GM23338 (cell line): ENCODE measurements around the gene ZFHX3. TPM values are rescaled to one million over a fixed set of nuclear protein-coding genes. Genes with fewer than 3 reads are reported as not detected.

ENCODE experiments used
- ATAC-seq: fragments of 200-7000 bp; cut with Tn5 transposase; 3 replicates; pipeline ENCODE4 v1.9.1; 2020
- DNase-seq: peaks from one replicate; pipeline ENCODE4 v3.0.0-alpha.2; 2015; ENCODE audit warnings: low spot score
- H2AFZ ChIP-seq: fragments of 200-600 bp; sonication (generic); 2 replicates; pipeline ENCODE4 v1.8.0; 2016; ENCODE audit warnings: antibody characterized with exemption, mild to moderate bottlenecking, moderate library complexity
- H3F3A ChIP-seq: fragments of 200-600 bp; sonication (generic); replicated peaks from 2 replicates; pipeline ENCODE4 v1.8.0; 2017; ENCODE audit warnings: antibody characterized with exemption, mixed run types, low read depth
- H3K27ac ChIP-seq: fragments of 200-600 bp; sonication (generic); 2 replicates; pipeline ENCODE4 v1.6.1; 2016; ENCODE audit warnings: low read depth
- H3K27me3 ChIP-seq: fragments of 200-600 bp; sonication (generic); 2 replicates; pipeline ENCODE4 v1.8.0; 2016; ENCODE audit warnings: mild to moderate bottlenecking, mixed run types, moderate library complexity; ENCODE audit not compliant: insufficient read depth
- H3K36me3 ChIP-seq: fragments of 200-600 bp; sonication (generic); 2 replicates; pipeline ENCODE4 v1.8.0; 2016; ENCODE audit warnings: mild to moderate bottlenecking; ENCODE audit not compliant: insufficient read depth
- H3K4me1 ChIP-seq: fragments of 200-600 bp; sonication (generic); 2 replicates; pipeline ENCODE4 v1.8.0; 2016; ENCODE audit warnings: mild to moderate bottlenecking, moderate library complexity; ENCODE audit not compliant: insufficient read depth
- H3K4me2 ChIP-seq: fragments of 200-600 bp; sonication (generic); 2 replicates; pipeline ENCODE4 v1.7.1; 2017; ENCODE audit warnings: mixed run types
- H3K4me3 ChIP-seq: fragments of 200-600 bp; sonication (generic); 2 replicates; pipeline ENCODE4 v1.6.1; 2016; ENCODE audit warnings: mixed run types
- H3K79me2 ChIP-seq: fragments of 200-600 bp; sonication (generic); replicated peaks from 2 replicates; pipeline ENCODE4 v1.8.0; 2017; ENCODE audit warnings: mild to moderate bottlenecking; ENCODE audit not compliant: insufficient read depth
- H3K9me2 ChIP-seq: fragments of 200-600 bp; sonication (generic); 2 replicates; pipeline ENCODE4 v1.8.0; 2017; ENCODE audit not compliant: insufficient read depth
- H4K20me1 ChIP-seq: fragments of 200-600 bp; sonication (generic); replicated peaks from 2 replicates; pipeline ENCODE4 v1.8.0; 2017; ENCODE audit warnings: mild to moderate bottlenecking; ENCODE audit not compliant: insufficient read depth
- H3K27ac Mint-ChIP-seq: 2 replicates; pipeline ENCODE4 v1.8.0; 2020; ENCODE audit warnings: inconsistent platforms, mild to moderate bottlenecking, moderate library complexity, mixed read lengths
- H3K27me3 Mint-ChIP-seq: 3 replicates; pipeline ENCODE4 v1.8.0; 2022; ENCODE audit warnings: low read depth, mild to moderate bottlenecking, moderate library complexity, mixed read lengths, inconsistent platforms; ENCODE audit not compliant: insufficient read depth, poor library complexity
- H3K36me3 Mint-ChIP-seq: 3 replicates; pipeline ENCODE4 v1.8.0; 2021; ENCODE audit warnings: low read depth, mild to moderate bottlenecking, inconsistent platforms, moderate library complexity, mixed read lengths
- H3K4me1 Mint-ChIP-seq: 3 replicates; pipeline ENCODE4 v1.8.0; 2020; ENCODE audit warnings: mild to moderate bottlenecking, inconsistent platforms, mixed read lengths
- H3K4me3 Mint-ChIP-seq: 3 replicates; pipeline ENCODE4 v1.8.0; 2021; ENCODE audit warnings: moderate library complexity, mild to moderate bottlenecking, inconsistent platforms, mixed read lengths
- H3K9me3 Mint-ChIP-seq: 3 replicates; pipeline ENCODE4 v1.8.0; 2020; ENCODE audit warnings: moderate library complexity, mild to moderate bottlenecking, inconsistent platforms, mixed read lengths
- CREB1 ChIP-seq: fragments of 250-450 bp; sonication (Bioruptor Pico); IDR thresholded peaks from 2 replicates; pipeline ENCODE4 v1.5.0; 2020; ENCODE audit warnings: low read depth, mild to moderate bottlenecking, moderate library complexity
- EZH2 ChIP-seq: fragments of 200-600 bp; sonication (generic); IDR thresholded peaks from one replicate; pipeline ENCODE4 v1.8.0; 2017; ENCODE audit warnings: antibody characterized with exemption, mild to moderate bottlenecking, low read depth; ENCODE audit not compliant: unreplicated experiment
- EZH2phosphoT487 ChIP-seq: fragments of 200-600 bp; sonication (generic); IDR thresholded peaks from one replicate; pipeline ENCODE4 v1.8.1; 2018; ENCODE audit warnings: antibody characterized with exemption; ENCODE audit not compliant: unreplicated experiment
- JUNB ChIP-seq: IDR thresholded peaks from one replicate; pipeline ENCODE4 v1.6.1; 2016; ENCODE audit warnings: antibody characterized with exemption; ENCODE audit not compliant: unreplicated experiment
- NANOG ChIP-seq: IDR thresholded peaks from 2 replicates; pipeline ENCODE4 v1.6.1; 2016; ENCODE audit warnings: antibody characterized with exemption, borderline replicate concordance
- POLR2AphosphoS5 ChIP-seq: IDR thresholded peaks from 2 replicates; pipeline ENCODE4 v1.6.1; 2016; ENCODE audit warnings: antibody characterized with exemption, low read depth
- STAT1 ChIP-seq: IDR thresholded peaks from one replicate; pipeline ENCODE4 v1.6.1; 2016; ENCODE audit warnings: antibody characterized with exemption; ENCODE audit not compliant: unreplicated experiment
- ZNF114 ChIP-seq: fragments of 250-450 bp; sonication (Bioruptor Pico); IDR thresholded peaks from 2 replicates; pipeline ENCODE4 v1.5.0; 2020; ENCODE audit warnings: mild to moderate bottlenecking, moderate library complexity
- ZNF331 ChIP-seq: fragments of 250-450 bp; sonication (Bioruptor Pico); IDR thresholded peaks from 2 replicates; pipeline ENCODE4 v1.5.0; 2020; ENCODE audit warnings: low read depth, mild to moderate bottlenecking, moderate library complexity
- polyA plus RNA-seq: library from polyadenylated mRNA; unstranded; fragments of >200 nt; fragmentation: Nextera tagmentation; extraction: Ambion mirVana; gene quantifications from 2 replicates; pipeline ENCODE4 v1.2.1, GENCODE V29; 2016
- total RNA-seq: library from RNA; depleted of rRNA; stranded (reverse); fragments of >200 nt; shearing (Covaris generic); gene quantifications from 2 replicates; pipeline ENCODE4 v1.2.3, GENCODE V29; 2014
- TF ChIP-seq, protein P1 (sequence below): fragments of 250-450 bp; sonication (Bioruptor Pico); IDR thresholded peaks from 2 replicates; pipeline ENCODE4 v1.5.0; 2020; ENCODE audit warnings: mild to moderate bottlenecking, moderate library complexity
- TF ChIP-seq, protein P2 (sequence below): IDR thresholded peaks from one replicate; pipeline ENCODE4 v1.6.1; 2018; ENCODE audit warnings: antibody characterized with exemption; ENCODE audit not compliant: unreplicated experiment
- TF ChIP-seq, protein P3 (sequence below), 2 experiments: fragments of 200-600 bp in 1 of 2; sonication (generic) in 1 of 2; conservative IDR thresholded peaks; 2 replicates each; pipeline versions ENCODE4 v1.5.1 to v1.6.1; 2016 to 2017; ENCODE audit warnings: antibody characterized with exemption in 2 of 2, low read depth in 2 of 2, mild to moderate bottlenecking in 2 of 2, moderate library complexity in 1 of 2
- TF ChIP-seq, protein P4 (sequence below): IDR thresholded peaks from 2 replicates; pipeline ENCODE4 v1.6.1; 2016; ENCODE audit warnings: antibody characterized with exemption

ZFHX3 gene
- total and polyA plus RNA-seq, 2 experiments from 2014 or later: 1.0 to 1.5 TPM

DNA sequence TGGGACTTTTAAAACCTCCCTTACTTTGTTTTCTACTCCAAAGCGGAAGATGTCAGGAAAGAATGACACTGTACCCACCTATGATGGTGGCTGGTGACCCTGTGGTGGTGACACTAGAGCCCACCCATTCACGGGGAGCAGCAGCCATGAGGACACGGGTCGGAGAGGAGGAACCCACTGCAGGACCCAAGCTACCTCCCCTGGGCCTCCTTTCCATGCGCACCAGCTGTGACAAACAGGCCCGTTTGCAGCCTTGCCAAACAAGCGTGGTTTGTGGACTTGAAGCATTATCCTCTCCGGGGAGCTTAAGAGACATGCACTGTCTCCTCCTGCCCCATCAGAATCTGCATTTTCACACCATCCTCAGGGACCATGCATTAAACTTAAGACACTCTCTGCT, 85.6 kb downstream of the ZFHX3 start:
- H3K36me3 Mint-ChIP-seq: no peaks in the 10 kb centered on the region
- no peaks in the 10 kb centered on the region for H3K79me2 ChIP-seq
- DNase-seq (no peak), ATAC-seq (no peak)
- H2AFZ ChIP-seq: no peak overlapping the region
- H4K20me1 ChIP-seq: no peaks in the 10 kb centered on the region
- no peak overlapping the region for H3K4me3 ChIP-seq
- no peaks in the 10 kb centered on the region for H3F3A ChIP-seq
- no peak for TF ChIP-seq ZNF114
- no peak for TF ChIP-seq POLR2AphosphoS5
- no peak for TF ChIP-seq EZH2
- no peak for TF ChIP-seq CREB1 (CRISPR knock-in tag)
- TF ChIP-seq, protein P1, sequence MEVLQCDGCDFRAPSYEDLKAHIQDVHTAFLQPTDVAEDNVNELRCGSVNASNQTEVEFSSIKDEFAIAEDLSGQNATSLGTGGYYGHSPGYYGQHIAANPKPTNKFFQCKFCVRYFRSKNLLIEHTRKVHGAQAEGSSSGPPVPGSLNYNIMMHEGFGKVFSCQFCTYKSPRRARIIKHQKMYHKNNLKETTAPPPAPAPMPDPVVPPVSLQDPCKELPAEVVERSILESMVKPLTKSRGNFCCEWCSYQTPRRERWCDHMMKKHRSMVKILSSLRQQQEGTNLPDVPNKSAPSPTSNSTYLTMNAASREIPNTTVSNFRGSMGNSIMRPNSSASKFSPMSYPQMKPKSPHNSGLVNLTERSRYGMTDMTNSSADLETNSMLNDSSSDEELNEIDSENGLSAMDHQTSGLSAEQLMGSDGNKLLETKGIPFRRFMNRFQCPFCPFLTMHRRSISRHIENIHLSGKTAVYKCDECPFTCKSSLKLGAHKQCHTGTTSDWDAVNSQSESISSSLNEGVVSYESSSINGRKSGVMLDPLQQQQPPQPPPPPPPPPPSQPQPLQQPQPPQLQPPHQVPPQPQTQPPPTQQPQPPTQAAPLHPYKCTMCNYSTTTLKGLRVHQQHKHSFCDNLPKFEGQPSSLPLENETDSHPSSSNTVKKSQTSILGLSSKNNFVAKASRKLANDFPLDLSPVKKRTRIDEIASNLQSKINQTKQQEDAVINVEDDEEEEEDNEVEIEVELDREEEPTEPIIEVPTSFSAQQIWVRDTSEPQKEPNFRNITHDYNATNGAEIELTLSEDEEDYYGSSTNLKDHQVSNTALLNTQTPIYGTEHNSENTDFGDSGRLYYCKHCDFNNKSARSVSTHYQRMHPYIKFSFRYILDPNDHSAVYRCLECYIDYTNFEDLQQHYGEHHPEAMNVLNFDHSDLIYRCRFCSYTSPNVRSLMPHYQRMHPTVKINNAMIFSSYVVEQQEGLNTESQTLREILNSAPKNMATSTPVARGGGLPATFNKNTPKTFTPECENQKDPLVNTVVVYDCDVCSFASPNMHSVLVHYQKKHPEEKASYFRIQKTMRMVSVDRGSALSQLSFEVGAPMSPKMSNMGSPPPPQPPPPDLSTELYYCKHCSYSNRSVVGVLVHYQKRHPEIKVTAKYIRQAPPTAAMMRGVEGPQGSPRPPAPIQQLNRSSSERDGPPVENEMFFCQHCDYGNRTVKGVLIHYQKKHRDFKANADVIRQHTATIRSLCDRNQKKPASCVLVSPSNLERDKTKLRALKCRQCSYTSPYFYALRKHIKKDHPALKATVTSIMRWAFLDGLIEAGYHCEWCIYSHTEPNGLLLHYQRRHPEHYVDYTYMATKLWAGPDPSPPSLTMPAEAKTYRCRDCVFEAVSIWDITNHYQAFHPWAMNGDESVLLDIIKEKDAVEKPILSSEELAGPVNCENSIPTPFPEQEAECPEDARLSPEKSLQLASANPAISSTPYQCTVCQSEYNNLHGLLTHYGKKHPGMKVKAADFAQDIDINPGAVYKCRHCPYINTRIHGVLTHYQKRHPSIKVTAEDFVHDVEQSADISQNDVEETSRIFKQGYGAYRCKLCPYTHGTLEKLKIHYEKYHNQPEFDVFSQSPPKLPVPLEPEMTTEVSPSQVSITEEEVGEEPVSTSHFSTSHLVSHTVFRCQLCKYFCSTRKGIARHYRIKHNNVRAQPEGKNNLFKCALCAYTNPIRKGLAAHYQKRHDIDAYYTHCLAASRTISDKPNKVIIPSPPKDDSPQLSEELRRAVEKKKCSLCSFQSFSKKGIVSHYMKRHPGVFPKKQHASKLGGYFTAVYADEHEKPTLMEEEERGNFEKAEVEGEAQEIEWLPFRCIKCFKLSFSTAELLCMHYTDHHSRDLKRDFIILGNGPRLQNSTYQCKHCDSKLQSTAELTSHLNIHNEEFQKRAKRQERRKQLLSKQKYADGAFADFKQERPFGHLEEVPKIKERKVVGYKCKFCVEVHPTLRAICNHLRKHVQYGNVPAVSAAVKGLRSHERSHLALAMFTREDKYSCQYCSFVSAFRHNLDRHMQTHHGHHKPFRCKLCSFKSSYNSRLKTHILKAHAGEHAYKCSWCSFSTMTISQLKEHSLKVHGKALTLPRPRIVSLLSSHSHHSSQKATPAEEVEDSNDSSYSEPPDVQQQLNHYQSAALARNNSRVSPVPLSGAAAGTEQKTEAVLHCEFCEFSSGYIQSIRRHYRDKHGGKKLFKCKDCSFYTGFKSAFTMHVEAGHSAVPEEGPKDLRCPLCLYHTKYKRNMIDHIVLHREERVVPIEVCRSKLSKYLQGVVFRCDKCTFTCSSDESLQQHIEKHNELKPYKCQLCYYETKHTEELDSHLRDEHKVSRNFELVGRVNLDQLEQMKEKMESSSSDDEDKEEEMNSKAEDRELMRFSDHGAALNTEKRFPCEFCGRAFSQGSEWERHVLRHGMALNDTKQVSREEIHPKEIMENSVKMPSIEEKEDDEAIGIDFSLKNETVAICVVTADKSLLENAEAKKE: no peak
- TF ChIP-seq, protein P2, sequence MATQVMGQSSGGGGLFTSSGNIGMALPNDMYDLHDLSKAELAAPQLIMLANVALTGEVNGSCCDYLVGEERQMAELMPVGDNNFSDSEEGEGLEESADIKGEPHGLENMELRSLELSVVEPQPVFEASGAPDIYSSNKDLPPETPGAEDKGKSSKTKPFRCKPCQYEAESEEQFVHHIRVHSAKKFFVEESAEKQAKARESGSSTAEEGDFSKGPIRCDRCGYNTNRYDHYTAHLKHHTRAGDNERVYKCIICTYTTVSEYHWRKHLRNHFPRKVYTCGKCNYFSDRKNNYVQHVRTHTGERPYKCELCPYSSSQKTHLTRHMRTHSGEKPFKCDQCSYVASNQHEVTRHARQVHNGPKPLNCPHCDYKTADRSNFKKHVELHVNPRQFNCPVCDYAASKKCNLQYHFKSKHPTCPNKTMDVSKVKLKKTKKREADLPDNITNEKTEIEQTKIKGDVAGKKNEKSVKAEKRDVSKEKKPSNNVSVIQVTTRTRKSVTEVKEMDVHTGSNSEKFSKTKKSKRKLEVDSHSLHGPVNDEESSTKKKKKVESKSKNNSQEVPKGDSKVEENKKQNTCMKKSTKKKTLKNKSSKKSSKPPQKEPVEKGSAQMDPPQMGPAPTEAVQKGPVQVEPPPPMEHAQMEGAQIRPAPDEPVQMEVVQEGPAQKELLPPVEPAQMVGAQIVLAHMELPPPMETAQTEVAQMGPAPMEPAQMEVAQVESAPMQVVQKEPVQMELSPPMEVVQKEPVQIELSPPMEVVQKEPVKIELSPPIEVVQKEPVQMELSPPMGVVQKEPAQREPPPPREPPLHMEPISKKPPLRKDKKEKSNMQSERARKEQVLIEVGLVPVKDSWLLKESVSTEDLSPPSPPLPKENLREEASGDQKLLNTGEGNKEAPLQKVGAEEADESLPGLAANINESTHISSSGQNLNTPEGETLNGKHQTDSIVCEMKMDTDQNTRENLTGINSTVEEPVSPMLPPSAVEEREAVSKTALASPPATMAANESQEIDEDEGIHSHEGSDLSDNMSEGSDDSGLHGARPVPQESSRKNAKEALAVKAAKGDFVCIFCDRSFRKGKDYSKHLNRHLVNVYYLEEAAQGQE: no peak
- no peak for TF ChIP-seq STAT1
- TF ChIP-seq EZH2phosphoT487: no peak
- TF ChIP-seq JUNB: no peak
- TF ChIP-seq NANOG: no peak
- TF ChIP-seq, protein P3, sequence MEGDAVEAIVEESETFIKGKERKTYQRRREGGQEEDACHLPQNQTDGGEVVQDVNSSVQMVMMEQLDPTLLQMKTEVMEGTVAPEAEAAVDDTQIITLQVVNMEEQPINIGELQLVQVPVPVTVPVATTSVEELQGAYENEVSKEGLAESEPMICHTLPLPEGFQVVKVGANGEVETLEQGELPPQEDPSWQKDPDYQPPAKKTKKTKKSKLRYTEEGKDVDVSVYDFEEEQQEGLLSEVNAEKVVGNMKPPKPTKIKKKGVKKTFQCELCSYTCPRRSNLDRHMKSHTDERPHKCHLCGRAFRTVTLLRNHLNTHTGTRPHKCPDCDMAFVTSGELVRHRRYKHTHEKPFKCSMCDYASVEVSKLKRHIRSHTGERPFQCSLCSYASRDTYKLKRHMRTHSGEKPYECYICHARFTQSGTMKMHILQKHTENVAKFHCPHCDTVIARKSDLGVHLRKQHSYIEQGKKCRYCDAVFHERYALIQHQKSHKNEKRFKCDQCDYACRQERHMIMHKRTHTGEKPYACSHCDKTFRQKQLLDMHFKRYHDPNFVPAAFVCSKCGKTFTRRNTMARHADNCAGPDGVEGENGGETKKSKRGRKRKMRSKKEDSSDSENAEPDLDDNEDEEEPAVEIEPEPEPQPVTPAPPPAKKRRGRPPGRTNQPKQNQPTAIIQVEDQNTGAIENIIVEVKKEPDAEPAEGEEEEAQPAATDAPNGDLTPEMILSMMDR (conservative IDR thresholded peaks at IDR 0.05; ENCODE audit: low read depth in 2 of 2): no peak
- TF ChIP-seq ZNF331: no peak
- TF ChIP-seq, protein P4, sequence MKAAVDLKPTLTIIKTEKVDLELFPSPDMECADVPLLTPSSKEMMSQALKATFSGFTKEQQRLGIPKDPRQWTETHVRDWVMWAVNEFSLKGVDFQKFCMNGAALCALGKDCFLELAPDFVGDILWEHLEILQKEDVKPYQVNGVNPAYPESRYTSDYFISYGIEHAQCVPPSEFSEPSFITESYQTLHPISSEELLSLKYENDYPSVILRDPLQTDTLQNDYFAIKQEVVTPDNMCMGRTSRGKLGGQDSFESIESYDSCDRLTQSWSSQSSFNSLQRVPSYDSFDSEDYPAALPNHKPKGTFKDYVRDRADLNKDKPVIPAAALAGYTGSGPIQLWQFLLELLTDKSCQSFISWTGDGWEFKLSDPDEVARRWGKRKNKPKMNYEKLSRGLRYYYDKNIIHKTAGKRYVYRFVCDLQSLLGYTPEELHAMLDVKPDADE: no peak
- peaks cover 7% of the 10 kb centered on the region; the same call in 1 of the 3 replicates for H3K4me1 Mint-ChIP-seq
- no peak overlapping the region for H3K27ac ChIP-seq
- H3K27ac Mint-ChIP-seq: no peak overlapping the region
- peaks cover 15% of the 10 kb centered on the region for H3K27me3 Mint-ChIP-seq
- H3K4me2 ChIP-seq: no peak overlapping the region
- no peaks in the 10 kb centered on the region for H3K27me3 ChIP-seq
- no peaks in the 10 kb centered on the region for H3K4me1 ChIP-seq
- H3K9me3 Mint-ChIP-seq: no peaks in the 10 kb centered on the region; the same call in 2 of the 3 replicates
- H3K36me3 ChIP-seq: no peaks in the 10 kb centered on the region
- H3K4me3 Mint-ChIP-seq: no peak overlapping the region
- no peaks in the 10 kb centered on the region for H3K9me2 ChIP-seq
